GM12801 (cell line): ENCODE results near the gene HECTD4.

ENCODE experiments used
- TF ChIP-seq, protein P1 (sequence below): IDR thresholded peaks from one replicate; pipeline ENCODE4 v1.5.1; 2011; ENCODE audit warnings: control low read depth; ENCODE audit not compliant: insufficient read length; ENCODE audit errors: extremely low read depth

HECTD4 gene

DNA sequence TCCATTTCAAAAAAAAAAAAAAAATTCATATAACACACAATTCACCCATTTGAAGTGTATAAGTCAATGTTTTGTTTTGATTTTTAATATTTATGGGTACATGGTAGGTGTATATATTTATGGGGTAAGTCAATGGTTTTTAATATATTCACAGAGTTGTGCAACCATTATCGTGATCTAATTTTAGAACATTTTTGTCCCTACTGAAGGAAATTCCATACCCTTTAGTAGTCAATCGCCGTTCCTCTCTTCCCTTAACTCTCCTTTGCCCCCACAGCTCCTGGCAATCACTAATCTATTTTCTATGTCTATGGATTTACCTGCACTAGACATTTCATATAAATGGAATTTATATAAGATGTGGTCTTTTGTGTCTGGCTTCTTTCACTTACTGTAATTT is 164.1 kb downstream of the HECTD4 start:
- TF ChIP-seq, protein P1, sequence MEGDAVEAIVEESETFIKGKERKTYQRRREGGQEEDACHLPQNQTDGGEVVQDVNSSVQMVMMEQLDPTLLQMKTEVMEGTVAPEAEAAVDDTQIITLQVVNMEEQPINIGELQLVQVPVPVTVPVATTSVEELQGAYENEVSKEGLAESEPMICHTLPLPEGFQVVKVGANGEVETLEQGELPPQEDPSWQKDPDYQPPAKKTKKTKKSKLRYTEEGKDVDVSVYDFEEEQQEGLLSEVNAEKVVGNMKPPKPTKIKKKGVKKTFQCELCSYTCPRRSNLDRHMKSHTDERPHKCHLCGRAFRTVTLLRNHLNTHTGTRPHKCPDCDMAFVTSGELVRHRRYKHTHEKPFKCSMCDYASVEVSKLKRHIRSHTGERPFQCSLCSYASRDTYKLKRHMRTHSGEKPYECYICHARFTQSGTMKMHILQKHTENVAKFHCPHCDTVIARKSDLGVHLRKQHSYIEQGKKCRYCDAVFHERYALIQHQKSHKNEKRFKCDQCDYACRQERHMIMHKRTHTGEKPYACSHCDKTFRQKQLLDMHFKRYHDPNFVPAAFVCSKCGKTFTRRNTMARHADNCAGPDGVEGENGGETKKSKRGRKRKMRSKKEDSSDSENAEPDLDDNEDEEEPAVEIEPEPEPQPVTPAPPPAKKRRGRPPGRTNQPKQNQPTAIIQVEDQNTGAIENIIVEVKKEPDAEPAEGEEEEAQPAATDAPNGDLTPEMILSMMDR: no peak

DNA sequence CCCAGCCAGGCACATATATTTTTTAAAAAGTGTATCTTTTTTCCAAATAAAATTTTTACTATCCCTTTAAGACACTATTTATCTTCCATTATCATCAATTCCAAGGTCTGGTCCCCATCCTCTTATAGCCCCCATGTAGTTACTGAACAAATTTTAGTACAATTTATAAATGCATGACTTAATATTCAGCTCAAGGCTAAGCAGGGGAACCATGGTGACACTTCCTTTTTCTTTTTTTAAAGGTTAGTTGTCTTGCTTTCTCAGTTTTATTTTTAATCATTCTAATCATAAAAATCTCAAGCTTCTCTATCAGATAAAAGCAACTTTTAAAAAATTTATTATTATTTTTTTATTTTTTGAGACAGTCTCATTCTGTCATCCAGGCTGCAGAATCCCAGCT is 164.6 kb downstream of the HECTD4 start:
- TF ChIP-seq, protein P1: no peak

DNA sequence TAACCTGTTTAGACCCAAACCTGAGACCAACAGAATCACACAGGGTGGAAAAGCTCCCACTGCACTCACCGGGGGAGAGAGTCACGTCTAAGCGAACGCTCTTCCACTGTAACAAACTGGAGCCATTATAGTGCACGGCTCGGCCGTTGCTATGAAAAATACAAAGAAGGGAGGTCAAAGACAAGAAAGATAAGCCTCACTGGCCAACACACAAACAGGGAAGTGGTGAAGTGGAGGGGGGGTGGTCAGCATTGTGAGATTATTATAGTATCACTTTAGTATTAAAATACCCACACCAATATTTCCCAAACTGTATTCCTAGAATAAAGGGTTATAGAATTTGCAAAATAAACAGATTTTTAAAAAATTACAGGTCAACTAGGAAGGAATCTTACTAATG is 166.0 kb downstream of the HECTD4 start:
- TF ChIP-seq, protein P1: no peak

DNA sequence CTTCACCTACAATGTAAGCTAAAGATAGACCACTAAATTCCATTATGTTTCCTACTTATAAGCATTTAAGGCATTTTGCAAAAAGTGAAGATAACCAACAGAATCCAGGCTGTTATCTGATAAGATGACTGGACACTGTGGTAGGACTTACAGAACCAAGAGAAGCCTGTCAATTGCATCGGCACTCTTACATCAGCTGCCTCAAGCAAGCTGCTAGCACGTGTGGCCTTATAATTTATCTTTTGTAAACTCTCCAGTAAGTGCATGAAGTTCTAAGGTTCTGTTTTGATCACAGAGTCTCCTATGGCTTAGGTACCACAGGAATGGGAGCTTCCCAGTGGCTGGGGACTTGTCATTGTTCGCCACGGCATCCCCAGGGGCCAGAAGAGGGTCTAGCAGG is 168.2 kb downstream of the HECTD4 start:
- TF ChIP-seq, protein P1: no peak

DNA sequence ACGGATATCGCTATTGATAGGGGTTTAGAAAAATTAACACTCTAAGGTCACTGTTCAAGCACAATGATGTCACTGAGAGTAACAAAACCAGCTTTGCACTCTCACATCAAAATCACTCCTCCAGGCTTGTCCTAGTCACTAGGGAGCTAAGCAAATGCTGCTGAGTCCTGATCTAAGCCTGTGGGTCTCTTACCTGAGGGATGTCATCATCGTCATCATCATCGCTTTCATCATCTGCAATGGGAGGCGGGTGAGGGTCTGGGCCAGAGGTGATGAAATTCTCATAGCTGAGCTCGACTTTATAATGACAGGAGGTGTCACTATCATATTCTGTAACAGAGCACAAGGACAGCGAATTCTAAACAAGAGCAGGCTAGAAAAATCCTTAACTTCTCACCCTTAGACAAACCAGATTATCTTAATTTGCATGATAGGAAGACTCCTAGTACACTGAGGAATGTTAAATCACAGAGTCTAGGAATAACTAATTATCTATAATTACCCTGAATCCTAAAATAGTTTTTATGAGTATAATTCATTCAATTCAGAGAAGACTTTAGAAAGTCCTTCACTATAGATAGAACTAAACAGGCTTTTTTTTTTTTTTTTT is 173.8 kb downstream of the HECTD4 start:
- TF ChIP-seq, protein P1: no peak

DNA sequence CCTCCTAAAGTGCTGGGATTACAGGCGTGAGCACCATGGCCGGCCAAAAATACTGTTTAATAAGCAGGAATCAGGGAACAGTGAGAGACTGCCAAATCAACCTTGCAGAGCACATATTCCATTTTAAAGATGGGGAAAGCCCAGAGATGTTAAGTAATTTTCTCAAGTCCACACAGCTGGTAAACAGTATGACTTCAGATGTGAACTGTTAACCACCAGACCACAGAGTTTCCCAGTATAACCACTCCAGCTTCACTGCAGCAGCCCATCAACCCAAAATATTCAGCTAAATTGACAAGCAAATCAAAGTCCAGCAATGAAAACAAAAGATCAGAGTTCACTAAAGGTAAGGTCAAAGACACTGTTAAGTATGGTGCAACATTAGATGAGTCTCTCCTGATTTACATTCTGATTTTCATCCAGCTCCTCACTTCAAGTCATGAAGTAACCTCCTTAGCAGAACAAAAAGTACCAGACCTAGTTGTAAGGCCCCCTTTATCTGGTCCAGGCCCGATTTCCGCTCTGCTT is 174.8 kb downstream of the HECTD4 start:
- TF ChIP-seq, protein P1: no peak

GRCh38 chr12:112206944-112207343 is 175.3 kb downstream of the HECTD4 start:
- TF ChIP-seq, protein P1: no peak
